ENCODE data around the gene ZNF714. TPM values are rescaled to one million over a fixed set of nuclear protein-coding genes. Genes with fewer than 3 reads are reported as not detected.

ZNF714 gene
- total RNA-seq, 1 donor from 2014 or later = 22.0 TPM

GRCh38 chr19:21147540-21147939, 65.5 kb downstream of the ZNF714 start:
- peaks cover 11% of the 10 kb centered on the region for H3K9me3 Mint-ChIP-seq (ENCODE audit: unreplicated experiment)
- H3K4me3 Mint-ChIP-seq (ENCODE audit: unreplicated experiment) = no peak overlapping the region
- peaks cover 5% of the 10 kb centered on the region for H3K27me3 Mint-ChIP-seq (ENCODE audit: unreplicated experiment)
- TF ChIP-seq CTCF (IDR thresholded peaks at IDR 0.05; ENCODE audit: partially characterized antibody, unreplicated experiment) = no peak
- DNase-seq = no peak
- H3K4me1 Mint-ChIP-seq (ENCODE audit: low read depth, unreplicated experiment) = peaks cover 5% of the 10 kb centered on the region
- H3K27ac Mint-ChIP-seq (ENCODE audit: unreplicated experiment) = no peak overlapping the region
- H3K36me3 Mint-ChIP-seq (ENCODE audit: unreplicated experiment) = peaks cover 45% of the 10 kb centered on the region

- no peak overlapping the region for H3K4me3 Mint-ChIP-seq (ENCODE audit: unreplicated experiment)
These were observed 66.7 kb downstream of the ZNF714 start for GRCh38 chr19:21148681-21149080.

GRCh38 chr19:21149877-21150276, 67.9 kb downstream of the ZNF714 start:
- Mint-ChIP-seq H3K36me3 (ENCODE audit: unreplicated experiment) (peaks cover 42% of the 10 kb centered on the region), H3K27ac (ENCODE audit: unreplicated experiment) (no peak overlapping the region), H3K9me3 (ENCODE audit: unreplicated experiment) (peaks cover 11% of the 10 kb centered on the region), H3K4me1 (ENCODE audit: low read depth, unreplicated experiment) (no peaks in the 10 kb centered on the region), H3K4me3 (ENCODE audit: unreplicated experiment) (no peak overlapping the region), H3K27me3 (ENCODE audit: unreplicated experiment) (peaks cover 4% of the 10 kb centered on the region)
- DNase-seq = no peak
- no peak for TF ChIP-seq CTCF (IDR thresholded peaks at IDR 0.05; ENCODE audit: partially characterized antibody, unreplicated experiment)

More at GRCh38 chr19:21148681-21149080, 66.7 kb downstream of the ZNF714 start:
- Mint-ChIP-seq H3K9me3 (ENCODE audit: unreplicated experiment) (peaks cover 11% of the 10 kb centered on the region), H3K4me1 (ENCODE audit: low read depth, unreplicated experiment) (no peaks in the 10 kb centered on the region), H3K27ac (ENCODE audit: unreplicated experiment) (no peak overlapping the region), H3K36me3 (ENCODE audit: unreplicated experiment) (peaks cover 45% of the 10 kb centered on the region), H3K27me3 (ENCODE audit: unreplicated experiment) (peaks cover 4% of the 10 kb centered on the region)
- no peak for DNase-seq
- TF ChIP-seq CTCF (IDR thresholded peaks at IDR 0.05; ENCODE audit: partially characterized antibody, unreplicated experiment) = no peak

GRCh38 chr19:21151460-21151859, 69.5 kb downstream of the ZNF714 start:
- DNase-seq = no peak
- Mint-ChIP-seq H3K4me3 (ENCODE audit: unreplicated experiment) (no peak overlapping the region), H3K9me3 (ENCODE audit: unreplicated experiment) (peaks cover 9% of the 10 kb centered on the region), H3K27me3 (ENCODE audit: unreplicated experiment) (peaks cover 3% of the 10 kb centered on the region), H3K27ac (ENCODE audit: unreplicated experiment) (no peak overlapping the region), H3K36me3 (ENCODE audit: unreplicated experiment) (peaks cover 30% of the 10 kb centered on the region), H3K4me1 (ENCODE audit: low read depth, unreplicated experiment) (no peaks in the 10 kb centered on the region)
- TF ChIP-seq CTCF (IDR thresholded peaks at IDR 0.05; ENCODE audit: partially characterized antibody, unreplicated experiment) = no peak

GRCh38 chr19:21158523-21159135, 76.6 kb downstream of the ZNF714 start:
- Mint-ChIP-seq H3K4me3 (ENCODE audit: unreplicated experiment) (no peak overlapping the region), H3K27me3 (ENCODE audit: unreplicated experiment) (peaks cover 2% of the 10 kb centered on the region), H3K36me3 (ENCODE audit: unreplicated experiment) (peaks cover 13% of the 10 kb centered on the region), H3K4me1 (ENCODE audit: low read depth, unreplicated experiment) (no peaks in the 10 kb centered on the region), H3K27ac (ENCODE audit: unreplicated experiment) (no peak overlapping the region), H3K9me3 (ENCODE audit: unreplicated experiment) (no peaks in the 10 kb centered on the region)
- no peak for TF ChIP-seq CTCF (IDR thresholded peaks at IDR 0.05; ENCODE audit: partially characterized antibody, unreplicated experiment)
- no peak for DNase-seq
